ENCODE results near the gene B4GALT6. TPM values are rescaled to one million over a fixed set of nuclear protein-coding genes. Genes with fewer than 3 reads are reported as not detected.

Gene B4GALT6
- total RNA-seq, 2 experiments from 2014 or later = 0.41 to 1.8 TPM

DNA sequence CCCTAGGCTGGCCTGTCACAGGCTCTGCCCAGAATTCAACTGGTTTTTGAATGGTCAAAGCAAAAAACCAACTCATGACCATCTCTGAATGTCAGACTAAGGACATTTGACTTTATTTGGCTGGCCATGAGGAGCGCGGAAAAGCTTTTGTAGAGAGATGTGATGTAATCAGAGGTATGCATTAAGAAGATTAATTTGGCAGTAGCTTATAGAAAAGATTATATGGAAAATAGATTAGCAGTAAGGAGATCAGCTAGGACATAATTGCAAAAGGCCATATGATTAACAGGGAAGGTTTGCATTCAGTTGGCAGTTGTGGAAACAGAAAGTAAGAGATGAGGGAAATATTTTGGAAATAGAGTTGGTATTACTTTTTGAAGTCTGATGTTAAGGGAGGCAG lies 105.0 kb downstream of the B4GALT6 start:
- CTCF ChIA-PET = interaction anchor here (1.3 kb wide), 1 partner anchor 143 kb away, joined by 3 read pairs; no protein-coding TSS in a partner anchor
- no peaks in the 10 kb centered on the region for H3K4me1 Mint-ChIP-seq

DNA sequence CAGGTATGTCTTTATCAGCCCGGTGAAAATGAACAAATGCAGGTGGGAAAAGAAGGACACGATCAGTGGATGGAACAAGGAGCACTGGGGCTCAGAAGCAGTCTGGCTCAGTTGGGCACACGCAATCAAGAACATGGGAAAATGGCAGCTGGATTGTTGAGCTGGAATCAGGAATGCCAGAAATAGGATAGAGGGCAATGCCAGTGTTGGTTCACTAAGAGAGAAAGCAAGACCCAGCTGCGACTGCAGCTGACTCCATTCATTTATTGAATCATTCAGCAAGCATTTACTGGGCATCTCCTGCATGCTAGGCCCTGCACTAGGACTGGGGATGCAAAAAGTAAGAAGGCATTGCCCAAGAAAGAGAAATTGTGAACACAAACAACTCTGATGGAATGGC lies 106.3 kb downstream of the B4GALT6 start:
- no peaks in the 10 kb centered on the region for H3K27me3 Mint-ChIP-seq
- H3K36me3 Mint-ChIP-seq = no peaks in the 10 kb centered on the region
- no peak for DNase-seq
- no peak overlapping the region for H3K27ac Mint-ChIP-seq
- H3K4me3 Mint-ChIP-seq = no peak overlapping the region
- ATAC-seq = no peak
- CTCF ChIA-PET = no interaction called here
- no peaks in the 10 kb centered on the region for H3K9me3 Mint-ChIP-seq (ENCODE audit: low read depth)
- no peaks in the 10 kb centered on the region for H3K4me1 Mint-ChIP-seq

More for the DNA sequence above, 105.0 kb downstream of the B4GALT6 start:
- H3K9me3 Mint-ChIP-seq (ENCODE audit: low read depth) = no peaks in the 10 kb centered on the region
- ATAC-seq (no peak), DNase-seq (no peak)
- no peaks in the 10 kb centered on the region for H3K36me3 Mint-ChIP-seq
- H3K27ac Mint-ChIP-seq = no peak overlapping the region
- H3K4me3 Mint-ChIP-seq = no peak overlapping the region
- no peaks in the 10 kb centered on the region for H3K27me3 Mint-ChIP-seq

DNA sequence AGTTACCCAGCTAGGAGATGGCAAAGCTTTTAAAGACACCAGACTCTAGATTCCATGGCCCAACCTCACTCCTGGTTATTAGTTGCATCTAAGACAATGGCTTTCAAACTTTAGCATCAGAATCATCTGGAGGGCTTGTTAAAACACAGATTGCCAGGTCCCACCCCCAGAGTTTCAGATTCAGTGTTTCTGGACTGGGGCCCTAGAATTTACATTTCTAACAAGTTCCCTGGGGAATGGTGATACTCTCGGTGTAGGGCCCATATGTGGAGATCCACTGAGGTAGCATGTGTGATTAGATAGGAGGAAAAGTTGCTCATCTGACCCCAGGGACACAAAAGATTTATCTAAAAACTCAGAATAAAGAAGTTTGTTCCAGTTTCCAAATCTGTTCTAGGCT lies 107.2 kb downstream of the B4GALT6 start:
- DNase-seq (no peak), ATAC-seq (no peak)
- Mint-ChIP-seq H3K27me3 (no peaks in the 10 kb centered on the region), H3K4me3 (no peak overlapping the region), H3K27ac (no peak overlapping the region), H3K4me1 (no peaks in the 10 kb centered on the region), H3K9me3 (ENCODE audit: low read depth) (no peaks in the 10 kb centered on the region), H3K36me3 (no peaks in the 10 kb centered on the region)
- CTCF ChIA-PET = no interaction called here

DNA sequence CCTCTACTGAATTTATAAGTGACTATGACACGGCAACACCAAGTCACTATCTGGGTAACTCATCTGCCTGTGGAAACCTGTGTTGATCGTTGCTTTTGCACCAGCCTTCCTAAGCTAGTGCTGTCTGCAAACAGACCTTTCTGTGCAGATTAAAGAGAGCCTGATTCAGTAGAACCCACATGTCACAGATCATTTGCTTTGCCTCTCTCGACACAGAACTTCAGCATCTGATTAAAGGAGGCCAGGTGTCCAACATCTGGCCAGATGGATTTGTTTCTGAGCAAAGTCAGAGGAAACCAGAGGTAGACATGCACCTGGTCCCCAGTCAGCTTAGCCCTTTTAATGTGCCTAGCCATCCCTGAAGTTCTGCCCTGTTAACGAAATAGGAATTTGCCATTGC lies 107.7 kb downstream of the B4GALT6 start:
- CTCF ChIA-PET = interaction anchor here (0.9 kb wide), 1 partner anchor 21 kb away, joined by 3 read pairs; no protein-coding TSS in a partner anchor
- Mint-ChIP-seq H3K4me3 (no peak overlapping the region), H3K9me3 (ENCODE audit: low read depth) (no peaks in the 10 kb centered on the region), H3K27ac (no peak overlapping the region), H3K27me3 (no peaks in the 10 kb centered on the region), H3K36me3 (no peaks in the 10 kb centered on the region), H3K4me1 (no peaks in the 10 kb centered on the region)
- ATAC-seq (no peak), DNase-seq (no peak)

DNA sequence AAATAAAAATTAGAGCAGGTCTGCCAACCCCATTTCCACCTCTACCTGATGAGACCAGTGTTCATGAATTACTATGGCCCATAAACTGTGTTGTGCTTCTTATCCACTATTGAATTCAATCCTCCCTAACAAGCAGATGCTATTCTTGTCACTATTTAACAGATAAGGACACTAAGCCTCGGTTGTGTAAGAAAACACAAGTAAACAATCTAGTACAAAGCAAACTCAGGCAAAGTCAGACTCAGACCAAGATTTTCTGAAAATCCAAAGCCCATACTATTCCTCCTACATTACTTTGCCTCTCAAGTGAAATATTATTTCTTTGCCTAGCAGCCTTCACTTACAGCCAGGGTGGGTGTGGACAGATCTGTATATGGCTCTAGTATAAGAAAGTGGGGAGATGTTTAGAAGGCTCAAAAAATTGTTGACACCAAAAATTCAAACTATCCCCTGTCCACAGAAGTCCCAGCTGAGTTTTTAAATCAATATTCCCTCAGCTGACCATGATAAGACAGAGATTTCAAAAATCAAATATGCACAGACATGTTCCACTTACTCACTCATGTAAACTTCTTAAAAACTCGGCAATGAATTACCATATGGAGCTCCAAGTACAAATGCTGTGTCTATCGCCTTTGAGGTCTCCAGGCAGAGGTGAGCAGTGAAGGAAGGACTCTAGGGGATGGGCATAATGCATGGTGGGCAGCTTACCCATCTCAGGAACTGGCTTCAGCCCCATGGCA lies 108.7 kb downstream of the B4GALT6 start:
- CTCF ChIA-PET = no interaction called here
- Mint-ChIP-seq H3K4me1 (no peaks in the 10 kb centered on the region), H3K36me3 (no peaks in the 10 kb centered on the region), H3K4me3 (no peak overlapping the region), H3K9me3 (ENCODE audit: low read depth) (no peaks in the 10 kb centered on the region), H3K27ac (no peak overlapping the region), H3K27me3 (no peaks in the 10 kb centered on the region)
- ATAC-seq (no peak), DNase-seq (no peak)

GRCh38 chr18:31574359-31574758 lies 110.0 kb downstream of the B4GALT6 start:
- Mint-ChIP-seq H3K4me1 (no peaks in the 10 kb centered on the region), H3K27me3 (no peaks in the 10 kb centered on the region)
- CTCF ChIA-PET = interaction anchor here (1.0 kb wide), 1 partner anchor 18 kb away, joined by 3 read pairs; no protein-coding TSS in a partner anchor

More at GRCh38 chr18:31574359-31574758, 110.0 kb downstream of the B4GALT6 start:
- no peak for DNase-seq
- Mint-ChIP-seq H3K27ac (no peak overlapping the region), H3K9me3 (ENCODE audit: low read depth) (no peaks in the 10 kb centered on the region), H3K4me3 (no peak overlapping the region), H3K36me3 (no peaks in the 10 kb centered on the region)
- ATAC-seq = no peak

Other genes starting within 250 kb of the B4GALT6 start
- not detected for gene DSG3, start 236.8 kb downstream of the B4GALT6 start, total RNA-seq
- gene DSG2, start 186.4 kb downstream of the B4GALT6 start, total RNA-seq = under 1 TPM; 0.09 to 0.35 TPM
- gene TTR, start 92.7 kb downstream of the B4GALT6 start, total RNA-seq = not detected
- under 1 TPM in 1 of 2 experiments, not detected in 1; 0.33 TPM for gene SLC25A52, start 76.3 kb upstream of the B4GALT6 start, total RNA-seq